GM21360 (cell line): ENCODE data around the gene NT5DC2.

Experiments used
- ATAC-seq: cut with Tn5 transposase; IDR thresholded peaks from one replicate; pipeline ENCODE4 v1.9.1; 2021; ENCODE audit warnings: mild to moderate bottlenecking, moderate library complexity; ENCODE audit not compliant: unreplicated experiment

NT5DC2 gene

DNA sequence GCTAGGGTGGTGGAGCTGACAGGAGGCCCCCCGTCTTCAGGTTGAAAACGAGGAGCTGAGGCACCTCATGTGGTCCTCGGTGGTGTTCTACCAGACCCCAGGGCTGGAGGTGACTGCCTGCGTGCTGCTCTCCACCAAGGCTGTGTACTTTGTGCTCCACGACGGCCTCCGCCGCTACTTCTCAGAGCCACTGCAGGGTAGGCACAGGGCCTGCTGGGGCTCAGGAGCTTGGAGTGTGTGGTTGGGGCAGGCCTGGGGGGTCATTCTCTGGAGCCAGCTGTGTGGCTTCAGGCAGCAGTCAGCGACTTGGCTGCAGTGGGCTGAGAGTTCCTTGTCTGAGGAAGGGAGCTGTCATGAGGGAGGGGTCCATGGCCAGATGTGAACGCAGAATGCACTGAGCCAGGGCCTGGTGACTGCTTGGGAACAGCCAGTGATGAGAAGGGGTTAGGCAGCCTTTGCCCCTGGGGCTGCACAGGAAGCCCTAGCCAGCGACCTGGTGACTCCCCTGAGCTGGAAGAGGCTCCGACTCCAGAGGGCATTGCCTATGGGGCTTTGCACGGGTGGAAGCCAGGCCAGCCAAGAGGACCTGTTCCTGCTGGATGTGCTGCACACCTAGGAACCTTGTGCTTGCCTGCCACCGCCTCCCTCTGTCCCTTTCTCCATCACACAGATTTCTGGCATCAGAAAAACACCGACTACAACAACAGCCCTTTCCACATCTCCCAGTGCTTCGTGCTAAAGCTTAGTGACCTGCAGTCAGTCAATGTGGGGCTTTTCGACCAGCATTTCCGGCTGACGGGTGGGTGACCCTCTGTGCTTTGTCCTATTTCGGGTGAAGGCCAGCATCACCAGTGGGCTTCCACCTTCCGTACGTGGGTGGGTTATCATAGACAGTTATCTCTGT lies 43.4 kb downstream of the NT5DC2 start:
- ATAC-seq: no peak

DNA sequence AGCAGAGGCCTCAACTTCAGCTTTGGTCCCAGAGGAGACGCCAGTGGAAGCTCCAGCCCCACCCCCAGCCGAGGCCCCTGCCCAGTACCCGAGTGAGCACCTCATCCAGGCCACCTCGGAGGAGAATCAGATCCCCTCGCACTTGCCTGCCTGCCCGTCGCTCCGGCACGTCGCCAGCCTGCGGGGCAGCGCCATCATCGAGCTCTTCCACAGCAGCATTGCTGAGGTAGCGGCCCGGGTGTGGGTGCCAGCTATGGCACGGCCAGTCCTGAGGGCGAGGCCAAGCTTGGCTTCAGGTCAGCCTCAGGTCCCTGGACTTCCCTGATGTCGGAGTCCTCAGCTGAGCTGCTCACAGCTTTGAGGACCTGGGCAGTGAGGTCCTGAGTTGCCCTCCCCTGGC lies 44.2 kb downstream of the NT5DC2 start:
- ATAC-seq: no peak

DNA sequence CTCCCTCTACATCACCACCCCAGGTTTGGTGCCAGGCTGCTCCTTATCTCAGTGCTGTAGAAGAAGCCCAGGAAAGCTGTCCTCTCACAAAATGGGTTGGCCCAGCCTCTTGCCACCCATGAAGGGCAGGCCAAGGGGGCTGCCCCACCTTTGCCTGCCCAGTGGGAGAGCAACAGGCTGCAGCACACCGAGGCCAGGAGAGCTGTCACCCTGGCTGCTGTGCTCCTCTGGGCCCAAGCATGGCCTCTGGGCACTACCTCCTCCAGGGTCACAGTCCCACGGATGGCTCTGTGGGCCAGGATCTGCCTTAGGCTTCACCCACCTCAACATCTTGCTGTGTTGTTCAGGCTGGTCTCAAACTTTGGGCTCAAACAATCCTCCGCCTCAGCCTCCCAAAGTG lies 44.9 kb downstream of the NT5DC2 start:
- no peak for ATAC-seq

DNA sequence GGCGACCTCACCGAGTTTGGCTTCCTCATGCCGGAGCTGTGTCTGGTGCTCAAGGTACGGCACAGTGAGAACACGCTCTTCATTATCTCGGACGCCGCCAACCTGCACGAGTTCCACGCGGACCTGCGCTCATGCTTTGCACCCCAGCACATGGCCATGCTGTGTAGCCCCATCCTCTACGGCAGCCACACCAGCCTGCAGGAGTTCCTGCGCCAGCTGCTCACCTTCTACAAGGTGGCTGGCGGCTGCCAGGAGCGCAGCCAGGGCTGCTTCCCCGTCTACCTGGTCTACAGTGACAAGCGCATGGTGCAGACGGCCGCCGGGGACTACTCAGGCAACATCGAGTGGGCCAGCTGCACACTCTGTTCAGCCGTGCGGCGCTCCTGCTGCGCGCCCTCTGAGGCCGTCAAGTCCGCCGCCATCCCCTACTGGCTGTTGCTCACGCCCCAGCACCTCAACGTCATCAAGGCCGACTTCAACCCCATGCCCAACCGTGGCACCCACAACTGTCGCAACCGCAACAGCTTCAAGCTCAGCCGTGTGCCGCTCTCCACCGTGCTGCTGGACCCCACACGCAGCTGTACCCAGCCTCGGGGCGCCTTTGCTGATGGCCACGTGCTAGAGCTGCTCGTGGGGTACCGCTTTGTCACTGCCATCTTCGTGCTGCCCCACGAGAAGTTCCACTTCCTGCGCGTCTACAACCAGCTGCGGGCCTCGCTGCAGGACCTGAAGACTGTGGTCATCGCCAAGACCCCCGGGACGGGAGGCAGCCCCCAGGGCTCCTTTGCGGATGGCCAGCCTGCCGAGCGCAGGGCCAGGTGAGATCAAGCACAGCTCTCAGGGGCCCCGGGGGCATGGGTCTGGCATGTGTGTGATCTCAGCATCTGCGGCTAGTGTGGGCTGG lies 45.6 kb downstream of the NT5DC2 start:
- ATAC-seq: no peak

DNA sequence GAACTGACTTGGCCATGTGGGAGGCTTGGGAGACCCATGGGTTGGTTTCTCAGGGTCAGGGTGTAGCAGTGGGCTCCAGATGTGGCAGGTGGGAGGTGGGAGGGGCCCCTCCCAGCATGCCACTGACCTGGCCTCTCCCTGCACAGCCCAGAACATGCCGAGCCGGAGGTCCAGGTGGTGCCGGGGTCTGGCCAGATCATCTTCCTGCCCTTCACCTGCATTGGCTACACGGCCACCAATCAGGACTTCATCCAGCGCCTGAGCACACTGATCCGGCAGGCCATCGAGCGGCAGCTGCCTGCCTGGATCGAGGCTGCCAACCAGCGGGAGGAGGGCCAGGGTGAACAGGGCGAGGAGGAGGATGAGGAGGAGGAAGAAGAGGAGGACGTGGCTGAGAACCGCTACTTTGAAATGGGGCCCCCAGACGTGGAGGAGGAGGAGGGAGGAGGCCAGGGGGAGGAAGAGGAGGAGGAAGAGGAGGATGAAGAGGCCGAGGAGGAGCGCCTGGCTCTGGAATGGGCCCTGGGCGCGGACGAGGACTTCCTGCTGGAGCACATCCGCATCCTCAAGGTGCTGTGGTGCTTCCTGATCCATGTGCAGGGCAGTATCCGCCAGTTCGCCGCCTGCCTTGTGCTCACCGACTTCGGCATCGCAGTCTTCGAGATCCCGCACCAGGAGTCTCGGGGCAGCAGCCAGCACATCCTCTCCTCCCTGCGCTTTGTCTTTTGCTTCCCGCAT lies 46.4 kb downstream of the NT5DC2 start:
- no peak for ATAC-seq

DNA sequence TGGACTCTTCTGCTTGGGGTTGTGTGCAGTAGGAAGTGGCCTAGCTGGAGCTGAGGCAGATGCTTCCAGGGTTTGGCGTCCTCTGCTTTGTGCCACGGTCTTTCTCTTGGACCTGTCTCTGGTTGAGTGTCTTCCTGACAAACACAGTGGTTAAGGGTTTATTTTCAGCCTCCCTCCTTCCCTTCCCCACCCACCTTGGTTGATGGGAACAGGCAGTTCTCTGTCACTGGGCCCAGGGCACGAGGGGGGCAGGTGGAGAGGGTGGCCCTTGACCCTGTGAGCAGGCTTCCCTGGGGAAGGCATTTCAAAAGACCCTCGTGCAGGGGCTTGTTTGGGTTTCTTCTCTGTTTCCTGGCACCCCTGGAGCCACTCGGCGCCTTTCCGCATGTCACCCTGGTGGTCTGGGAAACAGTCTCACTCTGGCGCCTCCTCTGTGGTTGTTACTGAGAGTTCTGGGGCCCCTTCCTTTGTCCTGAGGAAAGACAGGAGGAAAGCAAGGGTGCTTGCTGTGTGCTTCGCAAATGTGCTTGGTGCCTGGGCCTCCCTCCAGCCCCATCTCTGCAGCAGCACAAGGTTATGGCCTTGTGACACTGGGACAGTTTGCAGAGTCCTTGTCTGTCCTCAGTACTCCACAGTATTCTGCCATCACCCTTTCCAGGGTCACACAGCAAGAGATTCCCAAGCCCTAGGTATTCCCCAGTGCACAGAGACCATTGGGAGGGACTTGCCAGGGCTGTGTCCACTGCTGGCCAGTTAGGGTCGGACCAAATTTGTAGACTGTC lies 48.8 kb downstream of the NT5DC2 start:
- ATAC-seq: no peak

DNA sequence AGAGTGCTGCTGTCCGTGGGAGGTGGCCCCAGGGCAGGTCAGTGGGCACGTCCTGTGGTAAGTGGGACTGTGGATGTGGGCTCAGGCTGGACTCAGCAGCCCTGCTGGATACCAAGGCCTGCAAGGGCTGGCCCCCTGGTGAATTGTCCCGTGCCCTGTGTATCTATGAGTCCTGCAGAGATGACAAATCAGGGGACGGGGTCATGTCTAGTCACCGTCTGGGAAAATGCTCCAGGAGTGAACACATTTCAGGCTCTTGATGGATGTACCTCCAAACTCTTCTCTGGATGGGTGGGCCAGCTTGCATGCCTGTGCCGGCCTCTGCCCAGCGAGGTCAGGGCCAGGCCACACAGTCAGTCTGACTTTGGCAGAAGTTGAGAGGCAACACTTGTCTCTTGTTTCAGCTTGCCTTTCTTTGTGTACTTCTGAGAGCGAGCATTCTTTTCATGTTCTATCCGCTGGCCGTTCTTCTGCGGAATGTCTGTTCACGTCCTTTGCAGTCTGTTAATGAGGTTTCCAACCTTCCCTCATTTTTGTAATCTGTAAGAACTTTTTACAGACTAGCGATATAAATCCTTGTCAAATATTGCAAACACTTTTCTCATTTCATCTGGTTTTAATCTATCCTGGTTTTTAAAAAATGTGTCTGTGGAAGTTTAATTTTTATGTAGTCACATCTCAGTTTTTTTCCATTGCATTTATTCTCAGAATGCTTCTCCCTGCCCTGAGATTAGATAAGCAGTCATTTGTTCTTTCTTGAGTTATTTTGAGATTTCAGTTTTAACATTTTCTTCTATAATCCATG lies 49.9 kb downstream of the NT5DC2 start:
- ATAC-seq: no peak

DNA sequence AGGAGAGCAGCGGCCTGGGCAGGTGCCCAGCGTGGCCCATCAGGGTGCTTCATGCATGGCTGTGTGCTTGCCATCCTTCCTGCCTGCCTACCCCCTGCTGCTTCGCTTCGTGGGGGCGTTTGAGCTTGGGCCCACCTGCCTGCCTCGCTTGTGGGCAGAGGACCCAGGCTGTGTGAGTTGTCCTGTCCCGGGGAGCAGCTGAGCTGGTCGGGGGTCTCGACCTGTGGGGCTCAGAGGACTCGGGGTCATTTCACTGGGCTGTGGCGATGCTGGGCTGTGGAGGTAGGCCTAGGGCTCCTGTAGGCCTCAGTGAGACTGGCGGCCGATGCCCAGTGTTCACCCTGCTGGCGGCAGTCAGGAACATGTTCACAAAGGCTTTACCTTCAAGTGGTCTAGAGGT lies 50.6 kb downstream of the NT5DC2 start:
- no peak for ATAC-seq

DNA sequence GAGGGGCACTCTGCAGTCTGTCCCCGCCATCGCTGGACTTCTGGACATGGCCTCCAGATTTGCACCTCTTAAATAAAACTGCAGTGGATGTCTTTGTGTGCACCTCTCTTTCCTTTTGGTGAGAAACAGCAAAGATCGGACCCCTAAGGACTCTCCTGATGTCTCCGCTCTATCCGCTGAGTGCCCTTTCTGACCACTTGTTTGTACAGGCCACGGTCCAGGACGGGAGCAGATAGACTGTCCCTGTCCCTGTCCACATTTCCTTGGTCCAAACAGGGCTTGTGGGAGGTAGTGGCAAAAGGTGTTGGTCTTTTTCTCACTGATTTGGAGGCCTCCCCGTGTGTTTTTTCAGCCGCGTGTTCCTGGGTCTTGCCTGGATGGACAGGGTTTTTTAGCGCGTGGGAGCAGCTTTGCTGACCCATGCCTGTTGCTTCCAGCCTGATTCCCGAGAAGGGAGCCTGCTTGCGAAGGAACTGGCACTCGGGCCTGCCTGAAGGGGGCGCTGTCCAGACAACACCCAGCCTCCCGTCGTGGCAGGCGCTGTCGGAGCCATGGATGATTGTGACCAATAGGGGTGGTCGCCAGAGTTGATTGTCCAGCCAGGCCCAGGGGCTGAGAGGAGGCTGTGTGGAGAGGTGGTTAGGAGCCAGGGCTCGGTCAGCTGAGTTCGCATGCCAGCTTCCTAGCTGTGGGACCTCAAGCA lies 51.7 kb downstream of the NT5DC2 start:
- ATAC-seq: no peak

DNA sequence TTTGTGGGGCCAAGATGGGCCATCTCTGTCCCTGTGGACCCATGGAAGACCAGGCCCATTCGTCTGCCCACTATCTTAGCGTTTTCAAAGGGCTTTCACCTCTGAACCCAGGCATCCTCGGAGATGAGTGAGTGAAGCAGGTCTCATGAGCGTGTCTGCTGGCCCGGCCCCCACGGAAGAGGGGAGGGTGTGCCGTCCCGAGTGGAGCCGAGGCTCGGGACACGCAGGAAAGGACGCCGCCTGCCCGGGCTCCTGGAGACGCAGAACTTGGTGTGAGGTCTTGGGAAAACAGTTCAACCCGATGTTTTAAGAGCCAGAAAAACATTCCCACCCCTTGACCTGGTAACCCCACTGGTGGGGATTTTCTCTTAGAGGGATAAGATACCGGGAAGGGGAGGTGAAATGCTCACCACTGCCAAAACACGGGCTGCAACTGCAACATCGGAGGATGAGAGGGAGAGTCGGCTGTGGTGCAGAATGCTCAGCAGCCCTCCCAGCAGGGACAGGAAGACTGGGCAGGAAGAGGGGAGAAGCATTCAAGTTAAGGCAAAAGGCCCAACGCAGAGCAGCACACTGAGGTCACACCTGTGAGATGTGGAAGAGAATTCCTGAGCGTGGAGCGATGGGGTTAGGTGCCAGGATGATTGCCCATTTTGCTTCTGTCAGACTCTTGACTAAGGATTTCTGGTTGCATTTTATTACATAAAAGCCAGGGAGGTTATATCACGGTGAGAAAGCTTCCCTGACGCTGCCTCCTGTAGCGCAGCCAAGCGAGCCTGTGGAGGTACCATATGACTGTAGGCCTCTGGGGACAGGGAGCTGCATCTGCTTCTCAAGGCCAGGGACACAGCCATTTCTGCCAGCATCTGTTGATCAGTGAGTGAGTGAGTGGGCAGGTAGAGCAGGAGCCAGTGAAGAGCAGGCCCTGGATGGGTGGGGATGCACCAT lies 52.6 kb downstream of the NT5DC2 start:
- ATAC-seq: no peak

DNA sequence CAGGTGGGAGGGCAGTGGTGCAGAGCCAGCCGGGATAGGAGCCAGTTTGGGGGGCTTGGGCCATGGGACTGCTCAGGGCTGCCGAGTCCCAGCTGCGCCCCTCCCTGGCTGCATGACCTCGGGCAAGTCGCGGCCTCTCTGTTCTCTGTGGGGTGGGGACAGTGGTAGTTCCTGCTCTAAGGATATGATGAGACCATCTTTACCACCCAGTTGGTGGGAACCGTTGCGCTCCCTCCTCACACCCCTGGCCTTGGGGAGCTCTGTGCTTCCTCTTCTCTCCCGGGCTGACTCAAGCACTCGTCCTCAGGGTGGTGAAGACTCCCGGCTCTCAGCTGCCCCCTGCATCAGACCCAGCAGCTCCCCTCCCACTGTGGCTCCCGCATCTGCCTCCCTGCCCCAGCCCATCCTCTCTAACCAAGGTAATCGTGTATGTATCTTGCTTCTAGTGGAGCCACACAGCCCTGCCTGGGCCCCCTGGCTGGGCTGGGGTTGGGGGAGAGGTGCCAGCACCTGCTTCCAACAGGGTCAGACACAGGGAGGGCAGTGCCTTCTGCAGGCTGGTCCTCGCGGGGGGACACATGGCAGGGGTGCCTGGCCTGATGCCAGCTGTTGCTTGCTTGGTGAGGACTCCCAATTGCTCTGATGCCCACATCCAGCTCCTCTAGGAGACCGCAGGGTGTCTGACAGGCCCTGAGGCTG lies 53.6 kb downstream of the NT5DC2 start:
- ATAC-seq: no peak

DNA sequence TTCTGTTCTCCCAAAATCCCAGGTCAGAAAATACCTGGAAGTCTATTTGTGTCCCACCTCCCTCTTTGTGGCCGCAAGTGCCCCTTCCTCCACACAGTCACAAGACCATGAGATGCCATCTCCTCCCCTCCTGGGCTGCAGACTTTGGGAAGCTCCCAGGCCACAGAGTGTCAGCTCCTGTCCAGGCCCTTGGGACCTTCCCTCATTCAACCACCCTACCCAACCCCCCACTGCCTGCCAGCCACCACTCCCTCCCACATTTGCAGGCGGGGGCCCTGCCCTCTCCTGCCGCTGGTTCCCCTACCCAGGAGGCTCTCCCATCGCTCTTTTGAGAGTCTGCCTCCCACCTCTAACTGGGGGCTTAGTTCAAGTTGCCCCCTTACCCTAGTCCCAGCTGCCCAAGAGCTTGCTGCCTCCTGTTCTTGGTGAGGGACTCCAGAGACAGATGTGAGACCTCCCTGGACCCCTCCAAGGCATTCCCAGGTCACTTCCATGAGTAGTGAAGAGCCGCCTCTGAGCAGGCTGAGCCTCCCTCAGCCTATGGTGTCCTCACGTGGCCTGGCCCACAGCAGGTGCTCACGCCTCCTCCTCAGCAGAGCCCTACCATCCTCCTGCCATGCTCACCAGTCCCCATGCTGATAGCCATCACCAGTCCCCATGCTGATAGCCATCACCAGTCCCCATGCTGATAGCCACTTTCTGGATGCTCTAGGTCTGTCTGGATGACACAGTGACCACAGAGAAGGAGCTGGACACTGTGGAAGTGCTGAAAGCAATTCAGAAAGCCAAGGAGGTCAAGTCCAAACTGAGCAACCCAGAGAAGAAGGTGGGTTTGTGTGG lies 54.4 kb downstream of the NT5DC2 start:
- ATAC-seq: no peak

DNA sequence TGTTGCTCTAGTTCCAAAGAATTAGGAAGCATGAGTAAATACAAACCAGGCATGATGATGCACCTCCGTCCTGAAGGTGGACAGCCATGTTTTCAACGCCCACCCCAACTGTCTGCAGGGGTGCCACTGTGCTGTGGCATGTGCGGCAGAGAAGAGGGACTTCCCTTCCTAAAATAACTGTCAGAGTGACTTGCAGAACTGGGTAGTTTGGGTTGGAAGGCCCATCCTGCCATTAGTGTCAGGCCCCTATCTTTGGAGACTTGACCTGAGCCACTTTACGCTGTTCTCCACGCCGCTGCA lies 55.9 kb downstream of the NT5DC2 start:
- ATAC-seq: no peak

DNA sequence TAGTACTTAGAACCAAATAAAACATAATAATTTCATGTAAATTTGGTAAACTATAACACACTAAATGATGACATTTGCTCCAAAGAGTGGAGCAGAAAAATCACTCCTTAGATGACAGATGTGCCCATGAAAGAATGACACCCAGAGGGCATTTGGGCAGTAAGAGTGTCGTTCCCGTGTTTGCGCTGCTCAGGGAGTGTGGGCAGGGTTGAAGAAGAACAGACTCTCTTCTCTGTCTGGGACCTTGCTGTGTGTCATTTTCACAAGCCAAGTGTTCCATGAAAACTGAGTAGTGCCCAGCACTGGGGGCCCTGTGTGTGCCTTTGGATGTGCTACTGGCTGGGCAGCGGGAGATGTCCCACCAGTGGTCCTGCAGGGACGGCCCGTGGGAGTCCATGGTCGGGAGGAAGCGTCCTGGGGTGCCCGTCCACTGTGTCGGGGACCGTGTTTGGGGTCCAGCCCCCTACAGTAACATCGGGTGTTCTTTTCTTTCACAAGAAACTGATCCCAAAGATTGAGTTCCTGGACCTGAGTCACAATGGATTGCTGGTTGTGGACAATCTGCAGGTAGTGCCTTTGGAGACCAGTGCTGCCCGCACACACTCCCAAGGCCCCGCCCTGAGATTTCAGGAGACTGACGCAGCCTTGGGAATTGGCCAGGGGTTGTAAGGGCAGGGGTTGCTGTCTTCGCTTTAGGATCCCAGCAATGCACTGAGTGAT lies 56.4 kb downstream of the NT5DC2 start:
- ATAC-seq: no peak
